ENCODE data around the gene NELL1. TPM values are rescaled to one million over a fixed set of nuclear protein-coding genes. Genes with fewer than 3 reads are reported as not detected.
"Not testable (repeated sequence)": the region's sequence is repeated elsewhere in the genome, so short reads cannot be mapped to it uniquely, and the experiment has no call there.

The NELL1 gene
- total RNA-seq, 1 donor from 2014 or later = 0.29 TPM

- H3K27ac Mint-ChIP-seq (ENCODE audit: unreplicated experiment) = no peak overlapping the region
- no peak for DNase-seq
- no peak for TF ChIP-seq CTCF (IDR thresholded peaks at IDR 0.05; ENCODE audit: partially characterized antibody, unreplicated experiment)
- H3K9me3 Mint-ChIP-seq (ENCODE audit: unreplicated experiment) = no peaks in the 10 kb centered on the region
- H3K4me3 Mint-ChIP-seq (ENCODE audit: unreplicated experiment) = no peak overlapping the region
- no peaks in the 10 kb centered on the region for H3K36me3 Mint-ChIP-seq (ENCODE audit: unreplicated experiment)
- H3K4me1 Mint-ChIP-seq (ENCODE audit: low read depth, unreplicated experiment) = peaks cover 9% of the 10 kb centered on the region
- peaks cover 2% of the 10 kb centered on the region for H3K27me3 Mint-ChIP-seq (ENCODE audit: unreplicated experiment)
These were observed 594.7 kb downstream of the NELL1 start for GRCh38 chr11:21264125-21264524.

DNA sequence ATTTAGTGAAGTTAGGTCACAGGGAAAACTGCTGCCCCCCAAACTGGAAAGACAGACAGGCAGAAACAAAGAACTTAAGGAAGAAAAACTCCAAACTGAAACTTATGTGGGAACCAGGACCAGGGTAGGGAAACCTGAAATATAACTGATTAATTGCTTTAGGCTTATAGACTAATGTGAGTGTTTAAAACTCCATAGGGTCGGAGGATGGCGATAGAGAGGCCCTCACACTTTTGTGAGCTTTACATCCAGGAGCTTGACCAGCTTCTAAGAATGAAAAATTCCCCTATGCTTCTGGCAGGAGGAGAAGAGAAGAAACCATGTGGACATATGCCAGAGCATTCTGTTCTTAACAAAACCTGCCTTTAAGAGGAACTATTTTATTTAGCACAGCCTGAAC, 598.6 kb downstream of the NELL1 start:
- no peak for TF ChIP-seq CTCF (IDR thresholded peaks at IDR 0.05; ENCODE audit: partially characterized antibody, unreplicated experiment)
- Mint-ChIP-seq H3K36me3 (ENCODE audit: unreplicated experiment) (peaks cover 7% of the 10 kb centered on the region), H3K9me3 (ENCODE audit: unreplicated experiment) (no peaks in the 10 kb centered on the region), H3K4me3 (ENCODE audit: unreplicated experiment) (no peak overlapping the region), H3K4me1 (ENCODE audit: low read depth, unreplicated experiment) (peaks cover 9% of the 10 kb centered on the region), H3K27me3 (ENCODE audit: unreplicated experiment) (peaks cover 2% of the 10 kb centered on the region), H3K27ac (ENCODE audit: unreplicated experiment) (no peak overlapping the region)
- DNase-seq = no peak

DNA sequence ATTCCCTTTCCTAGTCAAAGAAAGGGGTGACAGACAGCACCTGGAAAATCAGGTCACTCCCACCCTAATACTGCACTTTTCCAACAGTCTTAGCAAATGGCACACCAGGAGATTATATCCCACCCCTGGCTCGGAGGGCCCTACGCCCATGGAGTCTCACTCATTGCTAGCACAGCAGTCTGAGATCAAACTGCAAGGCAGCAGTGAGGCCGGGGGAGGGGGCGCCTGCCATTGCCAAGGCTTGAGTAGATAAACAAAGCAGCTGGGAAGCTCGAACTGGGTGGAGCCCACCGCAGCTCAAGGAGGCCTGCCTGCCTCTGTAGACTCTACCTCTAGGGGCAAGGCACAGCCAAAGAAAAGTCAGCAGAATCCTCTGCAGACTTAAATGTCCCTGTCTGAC, 602.8 kb downstream of the NELL1 start:
- H3K27me3 Mint-ChIP-seq (ENCODE audit: unreplicated experiment); DNase-seq; H3K9me3 Mint-ChIP-seq (ENCODE audit: unreplicated experiment); H3K4me1 Mint-ChIP-seq (ENCODE audit: low read depth, unreplicated experiment); H3K27ac Mint-ChIP-seq (ENCODE audit: unreplicated experiment); H3K4me3 Mint-ChIP-seq (ENCODE audit: unreplicated experiment): not testable (repeated sequence)
- peaks cover 16% of the 10 kb centered on the region for H3K36me3 Mint-ChIP-seq (ENCODE audit: unreplicated experiment)

- Mint-ChIP-seq H3K27me3 (ENCODE audit: unreplicated experiment) (peaks cover 4% of the 10 kb centered on the region), H3K4me3 (ENCODE audit: unreplicated experiment) (no peak overlapping the region), H3K36me3 (ENCODE audit: unreplicated experiment) (peaks cover 6% of the 10 kb centered on the region), H3K9me3 (ENCODE audit: unreplicated experiment) (no peaks in the 10 kb centered on the region), H3K27ac (ENCODE audit: unreplicated experiment) (no peak overlapping the region), H3K4me1 (ENCODE audit: low read depth, unreplicated experiment) (no peaks in the 10 kb centered on the region)
- no peak for TF ChIP-seq CTCF (IDR thresholded peaks at IDR 0.05; ENCODE audit: partially characterized antibody, unreplicated experiment)
- no peak for DNase-seq
These were observed 609.5 kb downstream of the NELL1 start for GRCh38 chr11:21278840-21279239.

GRCh38 chr11:21285104-21285503, 615.7 kb downstream of the NELL1 start:
- H3K9me3 Mint-ChIP-seq (ENCODE audit: unreplicated experiment) = no peaks in the 10 kb centered on the region
- TF ChIP-seq CTCF (IDR thresholded peaks at IDR 0.05; ENCODE audit: partially characterized antibody, unreplicated experiment) = no peak
- no peaks in the 10 kb centered on the region for H3K4me1 Mint-ChIP-seq (ENCODE audit: low read depth, unreplicated experiment)
- H3K27ac Mint-ChIP-seq (ENCODE audit: unreplicated experiment) = no peak overlapping the region
- no peaks in the 10 kb centered on the region for H3K36me3 Mint-ChIP-seq (ENCODE audit: unreplicated experiment)
- no peak overlapping the region for H3K4me3 Mint-ChIP-seq (ENCODE audit: unreplicated experiment)
- no peaks in the 10 kb centered on the region for H3K27me3 Mint-ChIP-seq (ENCODE audit: unreplicated experiment)
- DNase-seq = no peak

GRCh38 chr11:21289686-21290085, 620.3 kb downstream of the NELL1 start:
- no peaks in the 10 kb centered on the region for H3K36me3 Mint-ChIP-seq (ENCODE audit: unreplicated experiment)
- no peak overlapping the region for H3K4me3 Mint-ChIP-seq (ENCODE audit: unreplicated experiment)
- H3K4me1 Mint-ChIP-seq (ENCODE audit: low read depth, unreplicated experiment) = no peaks in the 10 kb centered on the region
- H3K9me3 Mint-ChIP-seq (ENCODE audit: unreplicated experiment) = no peaks in the 10 kb centered on the region
- H3K27ac Mint-ChIP-seq (ENCODE audit: unreplicated experiment) = no peak overlapping the region
- TF ChIP-seq CTCF (IDR thresholded peaks at IDR 0.05; ENCODE audit: partially characterized antibody, unreplicated experiment) = no peak
- H3K27me3 Mint-ChIP-seq (ENCODE audit: unreplicated experiment) = peaks cover 3% of the 10 kb centered on the region
- DNase-seq = no peak
